Suppressor macrophage treated with lipopolysaccharide for 1 hour (primary cell): ENCODE results near the gene ADAMTSL4.
A peak's percentile ranks its signal among the peaks of the same experiment; 100 is the strongest.
"Not testable (repeated sequence)": the region's sequence is repeated elsewhere in the genome, so short reads cannot be mapped to it uniquely, and the experiment has no call there.

Experiments
- DNase-seq, 3 donors: peaks; one replicate each; pipeline ENCODE4 v3.0.0-alpha.2; 2020 to 2022

Gene ADAMTSL4

GRCh38 chr1:150567717-150568593 is 18.7 kb downstream of the ADAMTSL4 start:
- peak; percentile 59 to 71 (median 66) for DNase-seq

GRCh38 chr1:150568594-150568966 is 19.4 kb downstream of the ADAMTSL4 start:
- DNase-seq: peak in 2 of 3 donors; percentile 13 to 48

DNA sequence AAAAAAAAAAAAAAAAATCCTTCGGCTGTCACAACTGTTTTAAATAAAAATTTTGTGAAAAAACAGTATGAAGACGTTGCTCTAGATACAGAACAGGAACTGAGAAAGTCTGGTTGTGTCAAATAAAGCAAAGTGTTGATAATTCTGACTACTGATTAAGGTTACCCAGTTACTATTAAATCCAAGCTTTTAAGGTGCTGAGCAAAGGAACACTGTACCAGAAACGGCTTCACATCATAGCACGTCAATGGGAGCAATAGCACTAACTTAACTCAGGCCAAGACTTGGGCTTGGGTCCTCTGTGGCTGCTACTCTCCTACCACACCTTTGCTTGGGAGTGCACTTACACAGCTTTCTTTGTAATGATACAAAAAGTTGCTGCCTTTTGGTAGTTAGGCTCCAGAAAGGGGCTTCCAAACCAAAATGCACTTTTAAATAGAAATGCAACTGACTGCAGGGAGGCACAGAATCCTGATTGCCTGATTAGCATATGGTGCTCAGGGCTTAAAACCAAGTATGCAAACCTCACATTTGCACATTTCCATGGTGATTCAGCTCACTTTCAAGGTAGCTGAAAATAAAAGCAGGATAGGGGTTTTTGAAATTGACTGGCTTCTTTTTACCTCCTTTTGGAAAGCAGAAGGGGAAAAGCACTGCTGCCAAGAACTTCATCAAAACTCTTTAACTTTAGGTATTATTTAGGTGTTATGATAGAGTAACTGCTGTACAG is 23.9 kb downstream of the ADAMTSL4 start:
- no peak for DNase-seq

DNA sequence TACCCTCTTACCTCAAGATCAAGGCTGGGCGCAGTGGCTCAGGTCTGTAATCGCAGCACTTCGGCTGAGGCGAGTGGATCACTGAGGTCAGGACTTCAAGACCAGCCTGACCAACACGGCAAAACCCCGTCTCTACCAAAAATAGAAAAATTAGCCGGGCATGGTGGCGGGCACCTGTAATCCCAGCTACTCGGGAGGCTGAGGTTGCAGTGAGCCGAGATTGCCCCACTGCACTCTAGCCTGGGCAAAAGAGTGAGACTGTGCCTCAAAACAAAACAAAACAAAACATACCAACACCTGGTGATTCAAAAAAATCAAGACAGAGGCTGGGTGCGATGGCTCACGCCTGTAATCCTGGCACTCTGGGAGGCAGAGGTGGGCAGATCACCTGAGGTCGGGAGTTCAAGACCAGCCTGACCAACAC is 24.5 kb downstream of the ADAMTSL4 start:
- not testable (repeated sequence) for DNase-seq

DNA sequence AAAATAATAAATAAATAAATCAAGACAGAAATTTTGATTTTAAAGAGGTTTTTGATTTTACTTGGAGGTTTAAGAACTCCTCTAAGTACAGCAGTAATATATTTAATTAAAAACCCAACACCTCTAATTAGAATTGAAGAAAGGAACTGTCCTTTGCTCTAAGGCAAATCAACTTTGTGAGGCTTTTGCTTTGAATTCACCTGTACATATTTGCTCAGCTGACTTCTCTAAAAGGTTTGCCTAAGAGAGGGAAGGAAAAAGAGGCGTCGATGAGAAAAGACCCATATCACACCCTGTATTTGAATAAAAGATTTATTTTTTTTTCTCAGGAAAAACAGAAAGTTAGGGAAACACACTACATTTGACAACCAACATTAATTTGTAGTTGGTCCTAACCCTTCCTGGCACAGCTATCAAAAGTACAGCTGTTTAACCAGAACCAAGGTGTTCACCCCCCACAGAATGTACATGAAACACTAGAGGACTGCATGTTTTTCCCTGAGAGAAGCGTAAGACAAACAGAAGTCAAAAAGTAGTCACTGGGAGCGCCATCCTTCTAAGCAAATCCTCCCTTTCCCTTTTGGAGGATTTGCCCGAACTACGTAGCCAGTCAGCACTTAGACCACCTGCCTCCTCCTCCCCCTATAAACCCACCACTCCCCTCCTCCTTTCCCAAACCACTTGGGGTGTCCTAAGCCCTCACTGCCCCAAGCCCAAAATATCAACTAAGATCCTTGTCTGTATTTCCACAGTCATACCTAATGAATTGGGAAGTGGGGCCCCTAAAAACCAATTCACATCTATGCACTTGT is 25.3 kb downstream of the ADAMTSL4 start:
- DNase-seq: no peak

DNA sequence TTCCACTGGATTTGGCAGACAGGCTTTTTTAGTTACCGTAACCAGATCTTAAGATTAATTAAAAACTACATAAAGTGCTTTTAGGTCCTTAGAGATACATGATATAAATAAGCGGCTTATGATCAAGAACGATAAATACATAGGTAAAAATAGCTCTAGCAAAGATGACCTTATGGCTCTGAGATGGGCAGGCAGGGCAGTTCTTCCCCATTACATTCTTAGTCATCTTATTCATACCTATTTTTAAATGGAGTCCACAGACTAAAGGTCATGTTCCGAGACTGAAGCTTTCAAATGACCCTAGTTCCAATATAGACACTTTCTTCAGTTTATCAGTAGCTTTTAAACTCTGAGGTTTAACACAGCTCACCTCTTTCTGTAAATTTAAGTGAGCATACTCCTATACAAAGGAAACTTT is 25.9 kb downstream of the ADAMTSL4 start:
- peak in 1 of 3 donors; percentile 49 for DNase-seq

DNA sequence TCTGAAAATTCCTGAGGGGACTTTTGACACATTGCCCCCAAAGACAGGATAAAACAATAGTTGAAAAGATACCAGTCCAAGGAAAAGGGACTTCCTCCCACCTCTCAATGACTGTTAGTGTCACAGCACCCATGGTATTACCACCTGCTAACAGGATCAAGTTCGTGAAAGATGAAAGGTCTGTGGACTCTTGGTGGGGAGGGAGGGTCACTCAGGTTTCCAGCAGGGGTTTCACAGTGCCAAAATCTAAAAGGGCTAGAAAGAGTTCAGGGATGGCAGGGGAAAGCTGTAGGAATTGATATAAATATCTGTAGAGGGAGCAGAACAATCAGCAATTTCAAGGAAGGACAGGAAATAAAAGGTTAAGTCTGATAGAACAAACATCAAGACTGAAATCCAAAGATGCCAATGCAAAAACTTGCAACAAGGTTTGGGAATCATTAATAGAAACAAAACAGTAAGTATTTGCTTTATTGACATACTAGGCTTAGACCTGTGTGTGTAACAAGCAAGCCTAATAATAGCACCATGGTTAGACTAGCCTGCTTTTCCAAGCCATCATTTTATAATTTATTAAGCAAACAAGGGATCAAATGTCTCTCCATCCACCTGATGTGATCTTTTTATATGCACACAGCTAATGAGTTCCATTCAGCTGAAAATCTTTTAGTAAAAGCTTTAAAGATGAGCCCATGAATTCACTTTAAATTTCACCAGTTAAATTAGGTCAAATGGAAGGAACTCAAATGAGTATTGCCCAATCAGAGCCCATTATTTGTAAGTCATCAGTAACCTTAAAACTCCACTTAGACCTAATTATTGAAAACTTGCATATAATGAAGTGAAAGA is 26.5 kb downstream of the ADAMTSL4 start:
- peak in 2 of 3 donors; percentile 50 to 53 for DNase-seq

- no peak for DNase-seq
Observed at GRCh38 chr1:150576367-150576711, 27.1 kb downstream of the ADAMTSL4 start.

GRCh38 chr1:150576794-150577556 is 27.8 kb downstream of the ADAMTSL4 start:
- peak in 2 of 3 donors; percentile 21 to 26 for DNase-seq

DNA sequence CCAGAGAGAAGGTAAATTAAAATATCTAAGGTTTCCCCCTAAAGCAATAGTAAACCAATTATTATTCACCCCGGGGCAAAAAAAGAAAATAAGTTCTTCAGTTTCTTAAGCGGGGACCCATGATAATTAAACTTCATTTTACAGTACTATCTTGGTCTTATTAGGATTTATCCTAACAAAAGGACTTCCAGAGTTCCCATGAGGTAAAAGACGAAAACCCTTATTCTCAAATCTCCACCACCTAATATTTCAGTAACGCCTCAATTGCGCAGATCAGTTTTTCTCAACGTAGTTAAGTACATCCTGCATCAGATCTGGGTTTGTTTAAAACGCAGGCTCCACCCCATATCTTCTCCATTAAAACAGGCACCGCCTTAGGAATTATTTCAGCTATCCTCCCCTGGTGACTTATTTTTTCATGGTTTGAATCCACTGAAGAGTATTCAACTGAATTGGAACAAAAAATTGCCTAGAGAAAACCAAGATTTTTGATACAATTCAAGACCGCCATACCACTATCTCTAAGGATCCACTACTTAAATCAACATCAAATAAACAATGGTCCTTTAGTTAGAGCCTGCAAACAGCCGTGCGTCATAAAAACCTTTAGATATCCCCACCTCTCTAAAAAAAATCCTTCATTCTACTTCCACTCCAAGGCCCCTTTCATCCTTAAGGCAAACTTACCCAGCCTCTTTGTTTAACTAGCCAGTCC is 28.5 kb downstream of the ADAMTSL4 start:
- DNase-seq: peak in 2 of 3 donors; percentile 23 to 42

DNA sequence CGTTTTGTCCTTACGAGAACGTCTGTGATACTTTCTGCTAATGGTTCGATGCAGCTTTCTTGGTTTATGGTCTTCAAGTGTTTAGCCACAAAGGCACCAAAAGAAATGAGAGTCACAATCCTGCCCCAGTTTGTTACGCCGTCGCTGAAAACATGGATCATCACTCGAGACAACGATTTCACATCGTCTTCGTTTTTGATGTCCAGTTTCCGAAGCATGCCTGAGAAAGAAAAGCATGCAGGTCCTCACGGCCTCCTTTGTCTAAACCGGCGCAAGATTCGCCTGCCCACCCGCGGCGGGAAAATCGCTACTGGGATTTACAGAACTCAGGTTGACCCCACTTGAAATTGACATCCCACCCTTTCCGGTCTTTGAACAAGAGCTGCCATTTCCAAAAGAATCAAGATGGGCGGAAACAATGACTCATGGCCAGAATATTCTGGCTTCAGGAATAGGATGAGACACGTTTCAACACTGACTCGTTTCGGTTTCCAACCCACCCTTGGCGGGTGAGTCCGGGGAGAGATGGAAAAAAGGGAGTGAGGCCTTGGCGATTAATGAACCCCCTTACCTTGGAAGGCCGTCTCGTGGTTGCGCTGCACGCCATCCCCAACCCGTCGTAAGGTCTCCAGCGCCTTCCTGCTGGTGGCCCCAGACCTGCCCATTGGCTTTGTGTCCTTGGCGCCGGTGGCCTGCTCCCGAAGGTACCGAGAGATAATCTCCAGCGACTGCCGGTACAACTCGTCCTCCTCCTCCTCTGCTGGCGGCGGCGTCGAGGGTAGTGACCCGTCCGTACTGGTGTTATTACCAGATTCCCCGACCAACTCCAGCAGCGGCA is 29.3 kb downstream of the ADAMTSL4 start:
- DNase-seq: peak; percentile 93 to 98 (median 95)

DNA sequence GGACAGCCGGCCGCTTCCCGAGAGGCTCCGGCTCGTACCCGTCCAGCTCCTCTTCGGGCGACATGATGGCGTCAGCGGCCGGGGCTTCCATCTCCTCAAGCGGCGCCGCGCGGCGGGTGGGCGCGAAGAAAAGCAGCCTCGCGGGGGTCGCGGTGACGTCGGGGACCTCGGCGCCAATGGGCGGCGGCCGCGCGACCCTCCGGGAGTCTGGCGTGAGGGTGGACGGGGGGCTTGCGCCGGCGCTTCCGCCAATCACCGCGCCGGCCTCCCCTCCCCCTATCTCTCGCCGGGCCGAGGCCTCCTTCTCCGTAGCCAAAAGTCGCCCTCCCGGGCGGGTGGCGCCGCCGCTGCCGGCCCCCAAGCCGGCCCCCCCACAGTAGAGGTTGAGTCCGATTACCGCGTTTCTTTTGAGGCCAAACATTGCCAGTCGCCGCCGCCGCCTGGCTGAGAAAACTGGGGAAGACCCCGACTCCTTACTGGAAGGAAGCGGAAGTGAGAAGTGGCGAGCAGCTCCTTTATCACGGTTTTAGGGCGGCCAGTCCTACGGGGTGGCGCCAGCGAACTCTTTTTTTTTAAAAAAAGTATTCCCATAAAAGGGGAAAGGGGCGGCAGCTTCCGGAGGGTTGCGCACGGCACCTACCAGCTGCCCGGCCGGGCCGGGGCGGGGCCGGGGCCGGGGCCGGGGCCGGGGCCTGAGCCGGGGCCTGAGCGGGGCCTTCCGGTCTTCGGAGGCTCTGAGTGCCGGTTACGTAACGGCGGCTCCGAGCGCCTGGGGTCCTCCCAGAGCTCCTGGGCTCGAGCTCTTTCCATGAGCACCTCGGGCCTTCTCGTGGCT is 30.1 kb downstream of the ADAMTSL4 start, which contains the start of gene MCL1:
Gene MCL1, minus strand, starts transcription at position 501 of the 835 bp plus-strand sequence. Its CDS starts 80 bp downstream, at position 421.
- peak; percentile 98 to 99 (median 98) for DNase-seq

DNA sequence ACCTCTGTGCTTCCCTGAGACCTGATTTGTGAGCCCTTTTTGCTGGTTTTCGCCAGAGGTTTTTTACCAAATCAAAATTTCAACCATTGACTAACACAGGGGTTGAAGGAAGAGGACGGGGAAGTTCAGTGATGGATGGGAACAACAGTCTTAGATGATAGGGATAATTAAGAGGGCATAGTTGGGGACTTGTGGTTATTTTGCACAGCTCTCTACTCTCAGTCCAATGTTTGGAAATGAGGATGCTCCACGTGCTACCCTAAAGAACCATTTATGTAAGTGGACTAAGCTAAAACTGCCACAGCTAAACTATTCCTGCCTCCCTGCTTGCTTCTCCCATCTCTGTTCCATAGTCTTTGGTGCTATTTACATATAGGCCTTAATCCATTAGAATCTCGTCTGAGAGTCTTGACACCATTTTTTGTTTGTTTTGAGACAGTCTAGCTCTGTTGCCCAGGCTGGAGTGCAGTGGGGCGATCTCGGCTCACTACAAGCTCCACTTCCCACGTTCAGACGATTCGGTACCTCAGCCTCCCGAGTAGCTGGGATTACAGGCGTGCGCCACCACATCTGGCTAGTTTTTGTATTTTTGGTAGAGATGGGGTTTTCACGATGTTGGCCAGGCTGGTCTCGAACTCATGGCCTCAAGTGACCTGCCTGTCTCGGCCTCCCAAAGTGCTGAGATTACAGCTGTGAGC is 30.9 kb downstream of the ADAMTSL4 start:
- no peak for DNase-seq

- DNase-seq: not testable (repeated sequence)
Observed at GRCh38 chr1:150580966-150581365, 31.8 kb downstream of the ADAMTSL4 start.

DNA sequence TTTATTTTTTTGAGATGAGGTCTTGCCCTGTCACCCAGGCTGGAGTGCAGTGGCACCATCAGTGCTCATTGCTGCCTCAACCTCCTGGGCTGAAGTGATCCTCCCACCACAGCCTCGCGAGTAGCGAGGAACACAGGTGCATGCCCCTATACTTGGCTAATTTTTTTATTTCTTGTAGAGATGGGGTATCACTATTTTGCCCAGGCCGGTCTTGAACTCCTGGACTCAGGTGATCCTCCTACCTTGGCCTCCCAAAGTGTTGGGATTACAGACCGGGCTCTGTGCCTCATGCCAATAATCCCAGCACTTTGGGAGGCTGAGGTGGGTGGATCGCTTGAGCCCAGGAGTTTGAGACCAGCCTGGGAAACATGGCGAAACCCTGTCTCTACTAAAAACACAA is 32.2 kb downstream of the ADAMTSL4 start:
- DNase-seq: not testable (repeated sequence)

GRCh38 chr1:150581962-150582361 is 32.8 kb downstream of the ADAMTSL4 start:
- DNase-seq: not testable (repeated sequence)

DNA sequence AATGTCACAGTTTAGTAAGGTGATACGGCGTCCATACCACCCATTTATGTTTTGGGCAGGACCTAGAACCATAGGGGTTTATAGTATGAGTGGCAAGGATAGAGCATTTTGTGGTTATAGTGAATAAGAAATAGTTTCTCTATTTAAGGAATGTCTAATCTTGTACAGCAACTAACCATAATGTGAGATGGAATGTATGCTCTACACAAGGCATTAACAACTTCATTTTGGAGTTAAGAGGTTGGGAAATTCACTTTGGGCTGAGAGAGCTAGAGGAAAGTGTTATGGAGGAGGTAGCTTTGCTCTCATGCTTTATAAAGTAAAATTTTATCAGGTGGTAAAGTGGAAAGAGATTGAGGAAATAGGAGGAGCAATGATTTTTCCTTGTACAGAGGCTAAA is 33.2 kb downstream of the ADAMTSL4 start:
- DNase-seq: no peak
